Activated T-helper 2 cell treated with anti-CD3 and anti-CD28 coated beads, Interferon-gamma antibody, Interleukin-2, Interleukin-4, amounts not matched to agents 10 μg/mL and 5 μg/mL and 100 μg/mL, durations not matched to agents 14 hours and 24 hours and 36 hours (primary cell): ENCODE data around the gene KAT2A. TPM values are rescaled to one million over a fixed set of nuclear protein-coding genes. Genes with fewer than 3 reads are reported as not detected.

Experiments used
- DNase-seq: peaks from one replicate; pipeline ENCODE4 v3.0.0; 2021; ENCODE audit warnings: low spot score
- H3K27ac Mint-ChIP-seq: one replicate; pipeline ENCODE4 v1.8.0; 2021; ENCODE audit warnings: mixed read lengths
- H3K27me3 Mint-ChIP-seq: one replicate; pipeline ENCODE4 v1.8.0; 2021; ENCODE audit warnings: low read depth, mixed read lengths
- H3K36me3 Mint-ChIP-seq: one replicate; pipeline ENCODE4 v1.8.0; 2021; ENCODE audit warnings: low read depth, mixed read lengths
- H3K4me1 Mint-ChIP-seq: one replicate; pipeline ENCODE4 v1.8.0; 2021; ENCODE audit warnings: low read depth, mixed read lengths
- H3K4me3 Mint-ChIP-seq: one replicate; pipeline ENCODE4 v1.8.0; 2021; ENCODE audit warnings: low read depth, mild to moderate bottlenecking, moderate library complexity, mixed read lengths
- H3K9me3 Mint-ChIP-seq: one replicate; pipeline ENCODE4 v1.8.0; 2021; ENCODE audit warnings: mixed read lengths
- intact Hi-C: fragments of 100-400 bp; cut with micrococcal nuclease; formaldehyde crosslinking; loops from one replicate; pipeline ENCODE4 v1.15.1; 2023
- total RNA-seq: library from RNA; stranded (reverse); gene quantifications from 2 replicates; pipeline ENCODE4 v1.2.3, GENCODE V29; 2022

The KAT2A gene
- total RNA-seq: 59.6 and 60.0 TPM in 2 replicates

- H3K27me3 Mint-ChIP-seq: no peaks in the 10 kb centered on the region
- peak within 1 kb of the TSS; percentile 65 for H3K27ac Mint-ChIP-seq
- H3K9me3 Mint-ChIP-seq: no peaks in the 10 kb centered on the region
- H3K4me3 Mint-ChIP-seq: peak within 1 kb of the TSS; percentile 76
- intact Hi-C loops: no loop called here
- H3K4me1 Mint-ChIP-seq: peaks cover 18% of the 10 kb centered on the region
- peaks cover 36% of the 10 kb centered on the region for H3K36me3 Mint-ChIP-seq
- peak; percentile 68 for DNase-seq
Measured at GRCh38 chr17:42120770-42121769, at the start of gene KAT2A. Gene KAT2A (minus strand): TSS chr17:42121367. CDS start chr17:42121304, 63 bp downstream.

- H3K9me3 Mint-ChIP-seq: no peaks in the 10 kb centered on the region
- no peak overlapping the region for H3K4me3 Mint-ChIP-seq
- no peak for DNase-seq
- intact Hi-C loops: no loop called here
- no peaks in the 10 kb centered on the region for H3K27me3 Mint-ChIP-seq
- H3K4me1 Mint-ChIP-seq: no peaks in the 10 kb centered on the region
- H3K36me3 Mint-ChIP-seq: no peaks in the 10 kb centered on the region
- no peak overlapping the region for H3K27ac Mint-ChIP-seq
Measured at GRCh38 chr17:42169351-42169750, 48.2 kb upstream of the KAT2A start.

DNA sequence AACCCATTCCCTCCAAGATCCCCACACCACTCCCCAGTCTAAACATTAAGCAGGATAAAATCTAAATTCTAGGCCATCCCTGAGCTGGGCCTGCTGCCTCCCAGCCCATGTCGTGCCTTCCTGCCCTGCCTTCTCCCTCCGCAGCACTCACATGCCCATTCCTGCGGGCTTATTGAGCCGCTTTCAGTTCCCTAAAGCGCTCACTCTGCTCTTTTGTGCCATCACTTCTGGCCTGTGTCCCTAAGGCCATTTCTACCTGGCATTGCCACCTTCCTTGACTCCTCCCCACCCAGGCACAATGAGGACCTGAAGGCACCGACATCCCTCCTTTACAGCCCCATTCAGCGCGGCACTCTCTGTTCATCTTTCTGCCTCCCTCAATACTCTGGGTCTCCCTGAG, 46.6 kb upstream of the KAT2A start:
- H3K9me3 Mint-ChIP-seq: no peaks in the 10 kb centered on the region
- DNase-seq: no peak
- H3K27ac Mint-ChIP-seq: no peak overlapping the region
- no peaks in the 10 kb centered on the region for H3K27me3 Mint-ChIP-seq
- H3K4me3 Mint-ChIP-seq: no peak overlapping the region
- H3K4me1 Mint-ChIP-seq: peaks cover 2% of the 10 kb centered on the region
- intact Hi-C loops: no loop called here
- no peaks in the 10 kb centered on the region for H3K36me3 Mint-ChIP-seq

- no peaks in the 10 kb centered on the region for H3K27me3 Mint-ChIP-seq
- DNase-seq: no peak
- H3K9me3 Mint-ChIP-seq: no peaks in the 10 kb centered on the region
- no peaks in the 10 kb centered on the region for H3K36me3 Mint-ChIP-seq
- intact Hi-C loops: no loop called here
- H3K4me3 Mint-ChIP-seq: no peak overlapping the region
- peaks cover 2% of the 10 kb centered on the region for H3K4me1 Mint-ChIP-seq
- H3K27ac Mint-ChIP-seq: no peak overlapping the region
Measured at GRCh38 chr17:42166196-42166763, 45.1 kb upstream of the KAT2A start.

- H3K4me3 Mint-ChIP-seq: no peak overlapping the region
- H3K27me3 Mint-ChIP-seq: no peaks in the 10 kb centered on the region
- no peak overlapping the region for H3K27ac Mint-ChIP-seq
- no peaks in the 10 kb centered on the region for H3K36me3 Mint-ChIP-seq
- H3K4me1 Mint-ChIP-seq: peaks cover 2% of the 10 kb centered on the region
- H3K9me3 Mint-ChIP-seq: no peaks in the 10 kb centered on the region
- DNase-seq: no peak
- intact Hi-C loops: no loop called here
Measured at GRCh38 chr17:42165751-42166150, 44.6 kb upstream of the KAT2A start.

DNA sequence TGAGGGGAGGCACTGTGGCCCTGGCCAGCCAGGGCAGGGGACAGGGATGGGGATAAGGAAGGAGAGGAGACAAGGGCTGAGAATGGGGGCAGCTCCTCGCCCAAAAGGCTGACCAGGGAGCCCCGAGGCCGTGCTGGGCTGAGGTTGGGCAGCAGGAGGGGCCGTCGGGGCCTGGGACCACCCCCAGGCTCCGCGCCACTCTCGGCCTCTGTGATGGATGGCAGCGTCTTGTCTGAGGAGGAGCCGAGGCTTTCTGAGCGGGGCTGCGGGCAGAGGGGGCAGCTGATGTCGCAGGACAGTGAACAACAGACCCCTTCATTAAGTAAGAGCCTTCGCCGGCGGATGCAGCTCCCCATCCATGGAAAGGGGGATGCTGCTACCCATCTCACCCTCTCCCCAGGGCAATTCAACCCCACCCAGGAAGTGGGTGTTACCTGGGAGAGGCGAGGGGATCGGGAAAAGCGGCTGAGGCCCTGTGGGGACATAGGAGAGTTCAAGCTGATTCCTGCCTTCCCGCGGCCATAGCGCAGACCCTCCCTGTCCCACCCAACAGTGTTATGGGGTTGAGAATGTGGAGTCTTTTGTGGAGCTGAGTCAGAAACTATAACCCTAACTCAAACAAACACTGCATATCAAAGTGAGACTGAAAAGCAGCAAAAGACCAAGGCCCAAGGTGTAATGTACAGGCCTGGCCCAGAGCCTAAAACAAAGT, 42.7 kb upstream of the KAT2A start:
- intact Hi-C loops: no loop called here
- no peak for DNase-seq
- Mint-ChIP-seq H3K36me3 (no peaks in the 10 kb centered on the region), H3K27ac (no peak overlapping the region), H3K4me1 (peaks cover 2% of the 10 kb centered on the region), H3K4me3 (no peak overlapping the region), H3K9me3 (no peaks in the 10 kb centered on the region), H3K27me3 (no peaks in the 10 kb centered on the region)

- Mint-ChIP-seq H3K27me3 (no peaks in the 10 kb centered on the region), H3K36me3 (no peaks in the 10 kb centered on the region), H3K27ac (no peak overlapping the region), H3K4me1 (peaks cover 2% of the 10 kb centered on the region), H3K4me3 (no peak overlapping the region), H3K9me3 (no peaks in the 10 kb centered on the region)
- DNase-seq: peak; percentile 30
- intact Hi-C loops: no loop called here
Measured at GRCh38 chr17:42163113-42163512, 41.9 kb upstream of the KAT2A start.

GRCh38 chr17:42160531-42160910, 39.4 kb upstream of the KAT2A start:
- DNase-seq: no peak
- Mint-ChIP-seq H3K27ac (no peak overlapping the region), H3K4me1 (peaks cover 4% of the 10 kb centered on the region), H3K4me3 (no peak overlapping the region), H3K9me3 (no peaks in the 10 kb centered on the region), H3K27me3 (no peaks in the 10 kb centered on the region), H3K36me3 (no peaks in the 10 kb centered on the region)
- intact Hi-C loops: no loop called here

GRCh38 chr17:42159796-42160530, 38.8 kb upstream of the KAT2A start:
- intact Hi-C loops: loop anchor here (5.0 kb wide), 1 partner anchor 48 kb away; the partner anchor contains the start of gene DHX58
- no peak overlapping the region for H3K27ac Mint-ChIP-seq
- no peaks in the 10 kb centered on the region for H3K27me3 Mint-ChIP-seq
- H3K4me3 Mint-ChIP-seq: no peak overlapping the region
- peaks cover 4% of the 10 kb centered on the region for H3K4me1 Mint-ChIP-seq
- DNase-seq: no peak
- no peaks in the 10 kb centered on the region for H3K9me3 Mint-ChIP-seq
- H3K36me3 Mint-ChIP-seq: no peaks in the 10 kb centered on the region

DNA sequence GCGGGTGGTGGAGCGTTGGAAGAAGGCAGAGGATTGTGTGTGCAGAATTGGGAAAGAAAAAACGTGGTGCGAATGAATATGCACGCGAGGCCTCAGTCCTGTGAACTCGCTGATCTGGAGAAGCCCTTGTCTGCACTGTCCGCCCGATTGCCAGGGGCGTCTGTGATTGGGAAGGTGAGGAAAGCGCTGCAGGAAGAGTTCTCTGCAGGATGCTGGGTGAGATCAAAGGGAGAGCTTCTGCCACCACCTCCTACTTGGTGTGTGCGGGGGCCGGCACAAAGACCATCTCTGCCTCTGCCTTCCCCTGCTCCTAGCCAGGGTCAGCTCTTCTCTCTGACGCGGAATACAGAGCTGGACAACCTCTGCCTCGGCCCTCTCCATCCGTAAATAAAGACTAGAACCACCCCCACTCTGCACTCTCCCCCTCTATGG, 34.5 kb upstream of the KAT2A start:
- Mint-ChIP-seq H3K4me1 (peaks cover 22% of the 10 kb centered on the region), H3K9me3 (no peaks in the 10 kb centered on the region), H3K27me3 (no peaks in the 10 kb centered on the region), H3K4me3 (peak overlapping the region; percentile 92), H3K27ac (no peak overlapping the region), H3K36me3 (peaks cover 9% of the 10 kb centered on the region)
- intact Hi-C loops: loop anchor here (1.0 to 5.0 kb wide), 3 partner anchors 25 to 189 kb away; partner anchors contain the start of genes CNP, DHX58 and KCNH4
- DNase-seq: no peak

GRCh38 chr17:42153919-42154742, 33.0 kb upstream of the KAT2A start:
- Mint-ChIP-seq H3K27me3 (no peaks in the 10 kb centered on the region), H3K36me3 (peaks cover 9% of the 10 kb centered on the region), H3K27ac (peak overlapping the region; percentile 77), H3K4me1 (peaks cover 22% of the 10 kb centered on the region), H3K4me3 (peak overlapping the region; percentile 92), H3K9me3 (no peaks in the 10 kb centered on the region)
- intact Hi-C loops: loop anchor here (2.0 kb wide), 1 partner anchor 27 kb away; the partner anchor contains the start of gene KCNH4
- no peak for DNase-seq
